HEK293 (cell line): ENCODE data around the gene GPATCH2.

Experiments
- HOXC10 ChIP-seq: sonication (generic); formaldehyde crosslinking; IDR thresholded peaks from 2 replicates; pipeline ENCODE4 v1.8.1; 2023; ENCODE audit warnings: mild to moderate bottlenecking, missing genetic modification reagents
- MEIS1 ChIP-seq: sonication (generic); formaldehyde crosslinking; IDR thresholded peaks from 2 replicates; pipeline ENCODE4 v1.8.1; 2022; ENCODE audit warnings: missing genetic modification reagents, mild to moderate bottlenecking, borderline replicate concordance
- MZF1 ChIP-seq: fragments of 450-650 bp; formaldehyde crosslinking; IDR thresholded peaks from 2 replicates; pipeline ENCODE4 v1.5.1; 2017; ENCODE audit warnings: missing biosample characterization, missing genetic modification characterization, borderline replicate concordance
- SP7 ChIP-seq: fragments of 450-650 bp; formaldehyde crosslinking; IDR thresholded peaks from 2 replicates; pipeline ENCODE4 v1.5.1; 2016; ENCODE audit warnings: missing biosample characterization, missing genetic modification characterization
- TSHZ1 ChIP-seq: fragments of 450-650 bp; formaldehyde crosslinking; IDR thresholded peaks from 2 replicates; pipeline ENCODE4 v1.5.1; 2016; ENCODE audit warnings: missing biosample characterization, missing genetic modification characterization, borderline replicate concordance
- YY2 ChIP-seq: fragments of 450-650 bp; formaldehyde crosslinking; IDR thresholded peaks from 2 replicates; pipeline ENCODE4 v1.5.1; 2016; ENCODE audit warnings: missing biosample characterization, missing genetic modification characterization
- ZFP69B ChIP-seq: fragments of 450-650 bp; formaldehyde crosslinking; IDR thresholded peaks from 2 replicates; pipeline ENCODE4 v1.5.1; 2016; ENCODE audit warnings: missing biosample characterization, missing genetic modification characterization
- ZNF157 ChIP-seq: fragments of 450-650 bp; formaldehyde crosslinking; IDR thresholded peaks from 2 replicates; pipeline ENCODE4 v1.5.1; 2016; ENCODE audit warnings: missing biosample characterization, missing genetic modification characterization
- ZNF184 ChIP-seq: fragments of 450-650 bp; IDR thresholded peaks from 2 replicates; pipeline ENCODE4 v1.5.1; 2018; ENCODE audit warnings: missing biosample characterization, mild to moderate bottlenecking, missing genetic modification characterization
- ZNF202 ChIP-seq: fragments of 450-650 bp; formaldehyde crosslinking; IDR thresholded peaks from 2 replicates; pipeline ENCODE4 v1.5.1; 2016; ENCODE audit warnings: missing biosample characterization, missing genetic modification characterization, borderline replicate concordance
- ZNF221 ChIP-seq: fragments of 450-650 bp; formaldehyde crosslinking; IDR thresholded peaks from 2 replicates; pipeline ENCODE4 v1.5.1; 2017; ENCODE audit warnings: missing biosample characterization, missing genetic modification characterization, borderline replicate concordance
- ZNF280C ChIP-seq: fragments of 450-650 bp; formaldehyde crosslinking; IDR thresholded peaks from 2 replicates; pipeline ENCODE4 v1.5.1; 2016; ENCODE audit warnings: missing biosample characterization, missing genetic modification characterization
- ZNF335 ChIP-seq: fragments of 450-650 bp; formaldehyde crosslinking; conservative IDR thresholded peaks from 2 replicates; pipeline ENCODE4 v1.5.1; 2016; ENCODE audit warnings: missing biosample characterization, missing genetic modification characterization
- ZNF362 ChIP-seq: fragments of 450-650 bp; formaldehyde crosslinking; IDR thresholded peaks from 2 replicates; pipeline ENCODE4 v1.5.1; 2016; ENCODE audit warnings: missing biosample characterization, missing genetic modification characterization
- ZNF398 ChIP-seq: fragments of 450-650 bp; formaldehyde crosslinking; IDR thresholded peaks from 2 replicates; pipeline ENCODE4 v1.5.1; 2017; ENCODE audit warnings: missing biosample characterization, missing genetic modification characterization
- ZNF449 ChIP-seq: fragments of 450-650 bp; formaldehyde crosslinking; IDR thresholded peaks from 2 replicates; pipeline ENCODE4 v1.5.1; 2017; ENCODE audit warnings: missing biosample characterization, mild to moderate bottlenecking, missing genetic modification characterization, moderate library complexity
- ZNF48 ChIP-seq: fragments of 450-650 bp; formaldehyde crosslinking; IDR thresholded peaks from 2 replicates; pipeline ENCODE4 v1.5.1; 2016; ENCODE audit warnings: missing biosample characterization, missing genetic modification characterization
- ZNF488 ChIP-seq: fragments of 450-650 bp; formaldehyde crosslinking; IDR thresholded peaks from 2 replicates; pipeline ENCODE4 v1.5.1; 2016; ENCODE audit warnings: missing biosample characterization, missing genetic modification characterization
- ZNF600 ChIP-seq: fragments of 450-650 bp; formaldehyde crosslinking; IDR thresholded peaks from 2 replicates; pipeline ENCODE4 v1.5.1; 2016; ENCODE audit warnings: missing biosample characterization, missing genetic modification characterization
- ZNF692 ChIP-seq: fragments of 450-650 bp; formaldehyde crosslinking; IDR thresholded peaks from 2 replicates; pipeline ENCODE4 v1.5.1; 2016; ENCODE audit warnings: missing biosample characterization, missing genetic modification characterization
- ZNF76 ChIP-seq: fragments of 450-650 bp; formaldehyde crosslinking; IDR thresholded peaks from 2 replicates; pipeline ENCODE4; 2016; ENCODE audit warnings: low read depth, missing biosample characterization, missing genetic modification characterization, borderline replicate concordance
- ZNF830 ChIP-seq: fragments of 450-650 bp; IDR thresholded peaks from 2 replicates; pipeline ENCODE4 v1.5.0; 2018; ENCODE audit warnings: missing biosample characterization, missing genetic modification characterization, low read depth, mild to moderate bottlenecking, moderate library complexity
- ZSCAN5A ChIP-seq: fragments of 450-650 bp; formaldehyde crosslinking; IDR thresholded peaks from 2 replicates; pipeline ENCODE4 v1.5.1; 2016; ENCODE audit warnings: missing biosample characterization, missing genetic modification characterization

GPATCH2 gene

GRCh38 chr1:217630711-217631591 lies at the start of gene GPATCH2, which contains the start of gene SPATA17 (continued):
- TF ChIP-seq ZNF221 (no peak), HOXC10 (CRISPR knock-in tag) (no peak), ZNF157 (tag by site-specific recombination) (no peak), ZNF830 (tag by site-specific recombination) (no peak), ZNF280C (tag by site-specific recombination) (no peak), YY2 (tag by site-specific recombination) (peak; percentile 38; the same call in 1 of the 2 replicates), ZNF202 (no peak), ZNF335 (tag by site-specific recombination) (peak; percentile 54; the same call in 1 of the 2 replicates), ZNF362 (no peak), SP7 (tag by site-specific recombination) (peak; percentile 46; the same call in 1 of the 2 replicates), MEIS1 (CRISPR knock-in tag) (no peak), ZNF184 (tag by site-specific recombination) (no peak), ZNF76 (no peak), MZF1 (no peak), TSHZ1 (tag by site-specific recombination) (no peak), ZNF449 (tag by site-specific recombination) (no peak), ZNF398 (tag by site-specific recombination) (no peak), ZNF488 (tag by site-specific recombination) (no peak), ZNF600 (tag by site-specific recombination) (peak; percentile 96), ZNF692 (tag by site-specific recombination) (no peak), ZNF48 (tag by site-specific recombination) (no peak), ZSCAN5A (no peak), ZFP69B (no peak)
